HepG2 (cell line): ENCODE data around the gene BAMBI. TPM values are rescaled to one million over a fixed set of nuclear protein-coding genes. Genes with fewer than 3 reads are reported as not detected.

Experiments
- ATF5 ChIP-seq: sonication (generic); formaldehyde crosslinking; IDR thresholded peaks from 2 replicates; pipeline ENCODE4 v1.4.0; 2020; ENCODE audit warnings: mild to moderate bottlenecking, low read depth, missing genetic modification reagents
- CENPT ChIP-seq: sonication (generic); formaldehyde crosslinking; IDR thresholded peaks from 2 replicates; pipeline ENCODE4 v1.8.0; 2022; ENCODE audit warnings: low read depth, mild to moderate bottlenecking, moderate library complexity, missing genetic modification reagents
- CSRNP1 ChIP-seq: sonication (generic); formaldehyde crosslinking; IDR thresholded peaks from 2 replicates; pipeline ENCODE4 v1.8.1; 2023; ENCODE audit warnings: mild to moderate bottlenecking, missing genetic modification reagents
- FOSL1 ChIP-seq: sonication (generic); formaldehyde crosslinking; IDR thresholded peaks from 2 replicates; pipeline ENCODE4 v1.9.0; 2021; ENCODE audit warnings: missing genetic modification reagents, borderline replicate concordance
- HNF1B ChIP-seq: sonication (generic); formaldehyde crosslinking; IDR thresholded peaks from 2 replicates; pipeline ENCODE4 v1.5.1; 2020; ENCODE audit warnings: mild to moderate bottlenecking, moderate library complexity, missing genetic modification reagents
- JUNB ChIP-seq: sonication (generic); formaldehyde crosslinking; IDR thresholded peaks from 2 replicates; pipeline ENCODE4 v1.8.0; 2022; ENCODE audit warnings: missing genetic modification reagents, mild to moderate bottlenecking, borderline replicate concordance
- KLF11 ChIP-seq: IDR thresholded peaks from 2 replicates; pipeline ENCODE4 v1.6.1; 2016; ENCODE audit warnings: missing compliant biosample characterization
- MAX ChIP-seq: IDR thresholded peaks from 2 replicates; pipeline ENCODE4 v1.6.1; 2012; ENCODE audit warnings: inconsistent platforms
- ONECUT2 ChIP-seq: sonication (generic); formaldehyde crosslinking; IDR thresholded peaks from 2 replicates; pipeline ENCODE4 v1.4.0; 2020; ENCODE audit warnings: missing genetic modification reagents
- ZMAT5 ChIP-seq: sonication (generic); formaldehyde crosslinking; IDR thresholded peaks from 2 replicates; pipeline ENCODE4 v1.5.0; 2020; ENCODE audit warnings: mild to moderate bottlenecking, low read depth, missing genetic modification reagents, borderline replicate concordance
- ZMYM2 ChIP-seq: sonication (generic); formaldehyde crosslinking; IDR thresholded peaks from 2 replicates; pipeline ENCODE4 v1.8.0; 2022; ENCODE audit warnings: mild to moderate bottlenecking, missing genetic modification reagents
- ZNF275 ChIP-seq: sonication (generic); formaldehyde crosslinking; IDR thresholded peaks from 2 replicates; pipeline ENCODE4 v1.8.0; 2022; ENCODE audit warnings: missing genetic modification reagents, mild to moderate bottlenecking, inconsistent platforms, borderline replicate concordance
- ZNF34 ChIP-seq: sonication (generic); formaldehyde crosslinking; IDR thresholded peaks from 2 replicates; pipeline ENCODE4 v1.4.0; 2020; ENCODE audit warnings: mild to moderate bottlenecking, missing genetic modification reagents, borderline replicate concordance
- ZNF382 ChIP-seq: sonication (generic); formaldehyde crosslinking; IDR thresholded peaks from 2 replicates; pipeline ENCODE4 v1.5.0; 2020; ENCODE audit warnings: missing genetic modification reagents, mild to moderate bottlenecking, borderline replicate concordance
- ZNF432 ChIP-seq: sonication (generic); formaldehyde crosslinking; IDR thresholded peaks from 2 replicates; pipeline ENCODE4 v1.5.0; 2020; ENCODE audit warnings: missing genetic modification reagents, mild to moderate bottlenecking, borderline replicate concordance
- ZNF652 ChIP-seq: IDR thresholded peaks from 2 replicates; pipeline ENCODE4 v1.6.1; 2016; ENCODE audit warnings: low read depth, borderline replicate concordance
- ZNF710 ChIP-seq: sonication (generic); formaldehyde crosslinking; IDR thresholded peaks from 2 replicates; pipeline ENCODE4 v1.5.0; 2020; ENCODE audit warnings: mild to moderate bottlenecking, missing genetic modification reagents, borderline replicate concordance
- ZNF790 ChIP-seq: sonication (generic); formaldehyde crosslinking; IDR thresholded peaks from 2 replicates; pipeline ENCODE4 v1.8.0; 2022; ENCODE audit warnings: missing genetic modification reagents, mild to moderate bottlenecking, borderline replicate concordance
- polyA plus RNA-seq, 8 experiments: library from polyadenylated mRNA; depleted of rRNA in 3 of 8; stranded (reverse) in 7 of 8; unstranded in 1 of 8; fragments of >200 nt; fragmentation: Illumina TruSeq in 4 of 8; extraction: Trizol in 4 of 8; gene quantifications; 2 replicates each; pipeline versions ENCODE4 v1.2.1 to v1.2.3, GENCODE V29; 2011 to 2016; ENCODE audit warnings: low read depth in 4 of 8, missing spikeins in 1 of 8, mixed read lengths in 1 of 8; ENCODE audit not compliant: insufficient read depth in 1 of 8
- total RNA-seq, 5 experiments: library from RNA; depleted of rRNA; stranded (reverse); fragments of >200 nt; fragmentation: Illumina TruSeq; extraction: Trizol; gene quantifications; 2 replicates each; pipeline ENCODE4 v1.2.3, GENCODE V29; 2016; ENCODE audit warnings: low read depth in 1 of 5

Gene BAMBI
- total and polyA plus RNA-seq, 2 of the 13 experiments (the other 11 are each of a cell fraction or from before 2014, with no cell fraction given): 12.0 to 23.6 TPM

GRCh38 chr10:28677888-28678686 is 766 bp downstream of the BAMBI start (continued):
- no peak for TF ChIP-seq ZNF432 (CRISPR knock-in tag)
- TF ChIP-seq HNF1B (CRISPR knock-in tag): no peak
- TF ChIP-seq ZNF652 (CRISPR knock-in tag): no peak
- no peak for TF ChIP-seq CSRNP1 (CRISPR knock-in tag)
- TF ChIP-seq ZMYM2 (CRISPR knock-in tag): no peak
- no peak for TF ChIP-seq KLF11 (CRISPR knock-in tag)
- no peak for TF ChIP-seq ONECUT2 (CRISPR knock-in tag)
- no peak for TF ChIP-seq CENPT (CRISPR knock-in tag)
- TF ChIP-seq ZNF34: no peak
- TF ChIP-seq ZNF382: no peak
- no peak for TF ChIP-seq ZNF790 (CRISPR knock-in tag)
- TF ChIP-seq ZMAT5: no peak
- TF ChIP-seq ATF5: no peak
- TF ChIP-seq ZNF275 (CRISPR knock-in tag): no peak
- TF ChIP-seq JUNB: no peak
- no peak for TF ChIP-seq ZNF710
- no peak for TF ChIP-seq FOSL1
- TF ChIP-seq MAX: peak; percentile 64
